Endodermal cell (in vitro differentiated cells): ENCODE measurements around the gene ANGEL1. TPM values are rescaled to one million over a fixed set of nuclear protein-coding genes. Genes with fewer than 3 reads are reported as not detected.

Source experiments
- DNase-seq: peaks from one replicate; pipeline ENCODE4 v3.0.0-alpha.2; 2017
- H3K27ac ChIP-seq: 2 replicates; pipeline ENCODE4 v1.5.1; 2013; ENCODE audit warnings: mild to moderate bottlenecking, low read depth, low read length, moderate library complexity
- H3K27me3 ChIP-seq: 2 replicates; pipeline ENCODE4 v1.6.1; 2013; ENCODE audit warnings: mild to moderate bottlenecking, low read length, moderate library complexity; ENCODE audit not compliant: insufficient read depth, control insufficient read depth, poor library complexity, severe bottlenecking
- H3K36me3 ChIP-seq: 2 replicates; pipeline ENCODE4 v1.7.0; 2013; ENCODE audit warnings: mild to moderate bottlenecking, low read length, moderate library complexity; ENCODE audit not compliant: control insufficient read depth, insufficient read depth
- H3K4me1 ChIP-seq: one replicate; pipeline ENCODE4 v1.7.0; 2013; ENCODE audit warnings: low read length; ENCODE audit not compliant: control insufficient read depth, insufficient read depth
- H3K4me3 ChIP-seq: 2 replicates; pipeline ENCODE4 v1.5.1; 2013; ENCODE audit warnings: mild to moderate bottlenecking, low read length, moderate library complexity
- H3K9ac ChIP-seq: 2 replicates; pipeline ENCODE4 v1.6.1; 2013; ENCODE audit warnings: mild to moderate bottlenecking, low read length, moderate library complexity; ENCODE audit not compliant: poor library complexity, severe bottlenecking; ENCODE audit errors: extremely low read depth
- H3K9me3 ChIP-seq: 2 replicates; pipeline ENCODE4 v1.6.1; 2013; ENCODE audit warnings: mild to moderate bottlenecking, low read length, moderate library complexity; ENCODE audit not compliant: control insufficient read depth
- H3K27ac Mint-ChIP-seq: 2 replicates; pipeline ENCODE4 v1.8.0; 2020; ENCODE audit warnings: mixed read lengths
- H3K27me3 Mint-ChIP-seq: 2 replicates; pipeline ENCODE4 v1.8.0; 2021; ENCODE audit warnings: mild to moderate bottlenecking, mixed read lengths; ENCODE audit not compliant: insufficient read depth
- H3K36me3 Mint-ChIP-seq: 2 replicates; pipeline ENCODE4 v1.8.0; 2020; ENCODE audit warnings: low read depth, mixed read lengths
- H3K4me1 Mint-ChIP-seq: 2 replicates; pipeline ENCODE4 v1.8.0; 2020; ENCODE audit warnings: mixed read lengths
- H3K4me3 Mint-ChIP-seq: 2 replicates; pipeline ENCODE4 v1.8.0; 2020; ENCODE audit warnings: mild to moderate bottlenecking, moderate library complexity, mixed read lengths
- H3K9me3 Mint-ChIP-seq: 2 replicates; pipeline ENCODE4 v1.8.0; 2020; ENCODE audit warnings: mild to moderate bottlenecking, mixed read lengths
- CTCF ChIP-seq: fragments of 200-600 bp; sonication (generic); conservative IDR thresholded peaks from 2 replicates; pipeline ENCODE4 v1.5.0; 2021; ENCODE audit warnings: antibody characterized with exemption, mild to moderate bottlenecking
- WGBS, 2 experiments: methylation state at CpG; one replicate each; pipeline versions ENCODE4 v1.1.5 to v1.1.7; 2013; ENCODE audit warnings: missing lambda C conversion rate in 2 of 2, mixed read lengths in 1 of 2; ENCODE audit not compliant: insufficient coverage in 1 of 2, insufficient read length in 1 of 2; 5-methylcytosine and 5-hydroxymethylcytosine counted together
- long read RNA-seq, 4 experiments: library from polyadenylated mRNA in 2 of 4; library from RNA in 1 of 4; library from capped mRNA in 1 of 4; stranded (forward) in 3 of 4; unstranded in 1 of 4; transcript quantifications; one replicate each; pipeline ENCODE4 v2.0.0, GENCODE V29; 2020 to 2021; ENCODE audit warnings: inconsistent platforms in 1 of 4
- polyA plus RNA-seq, 2 experiments: library from polyadenylated mRNA; stranded (reverse); fragments of 50-300 nt; gene quantifications; one replicate each; pipeline ENCODE4 v1.2.3, GENCODE V29; 2013
- total RNA-seq, 2 donors: library from RNA; stranded (reverse); fragmentation: NEBNext Ultra II Directional in 1 of 2; extraction: Animal tissue kit (Norgen Biotek cat#: 25700) in 1 of 2; gene quantifications; 2 replicates in 1 of 2; 3 replicates in 1 of 2; pipeline ENCODE4 v1.2.1, GENCODE V29; 2021

ANGEL1 gene
- total RNA-seq: 10 to 100 TPM; 21.5 to 32.5 TPM
- 26.1 TPM for polyA plus RNA-seq (2013, experiment 1 of 2)
- polyA plus RNA-seq (2013, experiment 2 of 2): 22.1 TPM
- long read RNA-seq, experiment 1, full-length matches to known transcripts: 1 of 6 reads
- long read RNA-seq, experiment 1, partial matches to known transcripts: 1 of 6 reads
- long read RNA-seq, experiment 1, other reads (novel, unspliced or antisense): 4 of 6 reads
- long read RNA-seq, experiment 2, full-length matches to known transcripts: 46 of 77 reads
- long read RNA-seq, experiment 2, partial matches to known transcripts: 11 of 77 reads
- long read RNA-seq, experiment 2, other reads (novel, unspliced or antisense): 20 of 77 reads
- long read RNA-seq, experiment 3, full-length matches to known transcripts: 34 of 55 reads
- long read RNA-seq, experiment 3, partial matches to known transcripts: 5 of 55 reads
- long read RNA-seq, experiment 3, other reads (novel, unspliced or antisense): 16 of 55 reads
- long read RNA-seq, experiment 4, partial matches to known transcripts: 0 of 6 reads
- long read RNA-seq, experiment 4, other reads (novel, unspliced or antisense): 6 of 6 reads

GRCh38 chr14:76812422-76813383 is at the start of gene ANGEL1:
TSS of gene ANGEL1 (minus strand) at chr14:76812882. CDS start at chr14:76812827, 55 bp downstream.
- H3K4me3 ChIP-seq: peak within 1 kb of the TSS; percentile 90
- H3K9ac ChIP-seq: peak within 1 kb of the TSS; percentile 76
- peaks cover 12% of the 10 kb centered on the region for H3K36me3 Mint-ChIP-seq
- peak within 1 kb of the TSS; percentile 89 for H3K27ac Mint-ChIP-seq
- H3K9me3 ChIP-seq: no peaks in the 10 kb centered on the region
- peak; percentile 98 for DNase-seq
- H3K4me1 ChIP-seq: no peaks in the 10 kb centered on the region
- no peak for TF ChIP-seq CTCF
- WGBS, 2 experiments: 4 to 5% methylated on average over 40 to 69 of the region's 69 CpGs
- peaks cover 17% of the 10 kb centered on the region for H3K4me1 Mint-ChIP-seq
- H3K27me3 Mint-ChIP-seq: no peaks in the 10 kb centered on the region
- H3K4me3 Mint-ChIP-seq: peak within 1 kb of the TSS; percentile 80
- peaks cover 8% of the 10 kb centered on the region for H3K27me3 ChIP-seq
- H3K27ac ChIP-seq: no peak within 1 kb of the TSS
- H3K36me3 ChIP-seq: peaks cover 17% of the 10 kb centered on the region
- H3K9me3 Mint-ChIP-seq: no peaks in the 10 kb centered on the region

GRCh38 chr14:76861574-76862255 is 49.0 kb upstream of the ANGEL1 start:
- H3K9ac ChIP-seq: no peak overlapping the region
- H3K27ac ChIP-seq: no peak overlapping the region
- no peaks in the 10 kb centered on the region for H3K9me3 Mint-ChIP-seq
- H3K4me1 Mint-ChIP-seq: peaks cover 3% of the 10 kb centered on the region
- H3K36me3 Mint-ChIP-seq: no peaks in the 10 kb centered on the region
- H3K27ac Mint-ChIP-seq: no peak overlapping the region
- H3K27me3 Mint-ChIP-seq: peaks cover 8% of the 10 kb centered on the region
- TF ChIP-seq CTCF: no peak
- no peaks in the 10 kb centered on the region for H3K4me1 ChIP-seq
- no peak for DNase-seq
- H3K27me3 ChIP-seq: peaks cover 11% of the 10 kb centered on the region
- H3K4me3 ChIP-seq: no peak overlapping the region
- H3K4me3 Mint-ChIP-seq: no peak overlapping the region
- H3K9me3 ChIP-seq: no peaks in the 10 kb centered on the region
- WGBS, 2 experiments: 68% methylated on average over 7 to 10 of the region's 10 CpGs
- no peaks in the 10 kb centered on the region for H3K36me3 ChIP-seq

GRCh38 chr14:76856769-76857168 is 44.1 kb upstream of the ANGEL1 start:
- no peaks in the 10 kb centered on the region for H3K36me3 Mint-ChIP-seq
- Histone ChIP-seq H3K36me3 (no peaks in the 10 kb centered on the region), H3K27me3 (peaks cover 18% of the 10 kb centered on the region), H3K4me1 (no peaks in the 10 kb centered on the region), H3K9ac (no peak overlapping the region), H3K27ac (no peak overlapping the region), H3K9me3 (no peaks in the 10 kb centered on the region), H3K4me3 (no peak overlapping the region)
- TF ChIP-seq CTCF: no peak
- no peak for DNase-seq
- WGBS, 2 experiments: 77 to 94% methylated on average over 1 of the region's 1 CpG
- H3K27me3 Mint-ChIP-seq: peaks cover 8% of the 10 kb centered on the region
- H3K4me1 Mint-ChIP-seq: no peaks in the 10 kb centered on the region
- H3K9me3 Mint-ChIP-seq: no peaks in the 10 kb centered on the region
- no peak overlapping the region for H3K27ac Mint-ChIP-seq
- no peak overlapping the region for H3K4me3 Mint-ChIP-seq
